ES-I3 (cell line): Measurements from ENCODE around the gene ZBTB21.

Source experiments
- H3K36me3 ChIP-seq: 2 replicates; pipeline ENCODE4 v1.6.1; 2013; ENCODE audit warnings: mild to moderate bottlenecking, low read length, control low read depth, moderate library complexity; ENCODE audit not compliant: insufficient read depth
- H3K4me1 ChIP-seq: 2 replicates; pipeline ENCODE4 v1.6.1; 2013; ENCODE audit warnings: mild to moderate bottlenecking, control low read depth, low read length; ENCODE audit not compliant: insufficient read depth
- H3K9ac ChIP-seq: 2 replicates; pipeline ENCODE4 v1.6.1; 2013; ENCODE audit warnings: low read depth, mild to moderate bottlenecking, low read length, moderate library complexity
- H3K9me3 ChIP-seq: 2 replicates; pipeline ENCODE4 v1.6.1; 2013; ENCODE audit warnings: mild to moderate bottlenecking, low read length, moderate library complexity; ENCODE audit not compliant: control insufficient read depth, insufficient read depth

ZBTB21 gene

GRCh38 chr21:42009831-42010506, at the start of gene ZBTB21:
Gene ZBTB21, minus strand, starts transcription at chr21:42010360. Its CDS starts 16,265 bp downstream, at chr21:41994095.
- no peaks in the 10 kb centered on the region for H3K4me1 ChIP-seq
- no peaks in the 10 kb centered on the region for H3K36me3 ChIP-seq
- peak within 1 kb of the TSS; percentile 87 for H3K9ac ChIP-seq
- H3K9me3 ChIP-seq, result no peaks in the 10 kb centered on the region

GRCh38 chr21:42059721-42060120, 49.6 kb upstream of the ZBTB21 start:
- no peak overlapping the region for H3K9ac ChIP-seq
- no peaks in the 10 kb centered on the region for H3K36me3 ChIP-seq
- no peaks in the 10 kb centered on the region for H3K9me3 ChIP-seq
- peaks cover 24% of the 10 kb centered on the region for H3K4me1 ChIP-seq

- no peaks in the 10 kb centered on the region for H3K9me3 ChIP-seq
- peaks cover 21% of the 10 kb centered on the region for H3K4me1 ChIP-seq
- no peaks in the 10 kb centered on the region for H3K36me3 ChIP-seq
- H3K9ac ChIP-seq, result no peak overlapping the region
Measured at GRCh38 chr21:42059141-42059540, 49.0 kb upstream of the ZBTB21 start.

- Histone ChIP-seq H3K36me3 (no peaks in the 10 kb centered on the region), H3K9ac (no peak overlapping the region), H3K9me3 (no peaks in the 10 kb centered on the region), H3K4me1 (peaks cover 16% of the 10 kb centered on the region)
Measured at GRCh38 chr21:42058631-42059111, 48.5 kb upstream of the ZBTB21 start.

GRCh38 chr21:42057851-42058437, 47.8 kb upstream of the ZBTB21 start:
- no peak overlapping the region for H3K9ac ChIP-seq
- no peaks in the 10 kb centered on the region for H3K36me3 ChIP-seq
- H3K4me1 ChIP-seq, result peaks cover 15% of the 10 kb centered on the region
- no peaks in the 10 kb centered on the region for H3K9me3 ChIP-seq

- no peaks in the 10 kb centered on the region for H3K9me3 ChIP-seq
- peaks cover 15% of the 10 kb centered on the region for H3K4me1 ChIP-seq
- no peak overlapping the region for H3K9ac ChIP-seq
- H3K36me3 ChIP-seq, result no peaks in the 10 kb centered on the region
Measured at GRCh38 chr21:42056996-42057689, 47.0 kb upstream of the ZBTB21 start.

GRCh38 chr21:42056468-42056867, 46.3 kb upstream of the ZBTB21 start:
- Histone ChIP-seq H3K9me3 (no peaks in the 10 kb centered on the region), H3K9ac (no peak overlapping the region), H3K4me1 (peaks cover 15% of the 10 kb centered on the region), H3K36me3 (no peaks in the 10 kb centered on the region)

- H3K9me3 ChIP-seq, result no peaks in the 10 kb centered on the region
- H3K4me1 ChIP-seq, result peaks cover 15% of the 10 kb centered on the region
- H3K9ac ChIP-seq, result no peak overlapping the region
- H3K36me3 ChIP-seq, result no peaks in the 10 kb centered on the region
Measured at GRCh38 chr21:42055425-42055824, 45.3 kb upstream of the ZBTB21 start.

- Histone ChIP-seq H3K9me3 (no peaks in the 10 kb centered on the region), H3K4me1 (peaks cover 6% of the 10 kb centered on the region), H3K9ac (no peak overlapping the region), H3K36me3 (no peaks in the 10 kb centered on the region)
Measured at GRCh38 chr21:42051788-42052187, 41.6 kb upstream of the ZBTB21 start.

- H3K9me3 ChIP-seq, result no peaks in the 10 kb centered on the region
- no peak overlapping the region for H3K9ac ChIP-seq
- H3K4me1 ChIP-seq, result no peaks in the 10 kb centered on the region
- no peaks in the 10 kb centered on the region for H3K36me3 ChIP-seq
Measured at GRCh38 chr21:42049578-42050430, 39.6 kb upstream of the ZBTB21 start.

- Histone ChIP-seq H3K9ac (no peak overlapping the region), H3K9me3 (no peaks in the 10 kb centered on the region), H3K4me1 (no peaks in the 10 kb centered on the region), H3K36me3 (no peaks in the 10 kb centered on the region)
Measured at GRCh38 chr21:42048870-42049577, 38.9 kb upstream of the ZBTB21 start.

GRCh38 chr21:42047821-42048613, 37.9 kb upstream of the ZBTB21 start:
- Histone ChIP-seq H3K9me3 (no peaks in the 10 kb centered on the region), H3K9ac (no peak overlapping the region), H3K4me1 (no peaks in the 10 kb centered on the region), H3K36me3 (no peaks in the 10 kb centered on the region)

GRCh38 chr21:42044871-42045495, 34.8 kb upstream of the ZBTB21 start:
- Histone ChIP-seq H3K36me3 (no peaks in the 10 kb centered on the region), H3K9me3 (no peaks in the 10 kb centered on the region), H3K9ac (no peak overlapping the region), H3K4me1 (peaks cover 4% of the 10 kb centered on the region; the same call in 1 of the 2 replicates)
